Skeletal muscle tissue (tissue), 4 donors: ENCODE results near the gene AVP. TPM values are rescaled to one million over a fixed set of nuclear protein-coding genes. Genes with fewer than 3 reads are reported as not detected.
"Not testable (repeated sequence)": the region's sequence is repeated elsewhere in the genome, so short reads cannot be mapped to it uniquely, and the experiment has no call there.

Experiments used
- H3K27ac ChIP-seq: one replicate; pipeline ENCODE4 v1.7.0; 2013; ENCODE audit warnings: mild to moderate bottlenecking, low read depth, low read length, inconsistent platforms
- H3K27me3 ChIP-seq, 3 donors: one replicate each; pipeline ENCODE4 v1.7.0; 2013; ENCODE audit warnings: low read length in 3 of 3; ENCODE audit not compliant: control insufficient read depth in 3 of 3, insufficient read depth in 3 of 3
- H3K36me3 ChIP-seq, 3 donors: one replicate each; pipeline ENCODE4 v1.7.0; 2013; ENCODE audit warnings: low read length in 3 of 3; ENCODE audit not compliant: control insufficient read depth in 3 of 3, insufficient read depth in 3 of 3
- H3K4me1 ChIP-seq, 3 donors: one replicate each; pipeline ENCODE4 v1.7.0; 2013; ENCODE audit warnings: low read length in 3 of 3, mild to moderate bottlenecking in 3 of 3; ENCODE audit not compliant: control insufficient read depth in 3 of 3, insufficient read depth in 3 of 3
- H3K4me3 ChIP-seq, 3 donors: one replicate each; pipeline ENCODE4 v1.7.0; 2013; ENCODE audit warnings: low read length in 3 of 3
- H3K9ac ChIP-seq, 3 donors: one replicate each; pipeline ENCODE4 v1.7.0; 2013; ENCODE audit warnings: low read length in 3 of 3, mild to moderate bottlenecking in 3 of 3, moderate library complexity in 2 of 3, low read depth in 1 of 3
- H3K9me3 ChIP-seq, 3 donors: one replicate each; pipeline ENCODE4 v1.7.0; 2013; ENCODE audit warnings: low read length in 3 of 3; ENCODE audit not compliant: control insufficient read depth in 3 of 3
- total RNA-seq: library from RNA; depleted of rRNA; stranded (reverse); fragments of >200 nt; gene quantifications from one replicate; pipeline ENCODE4 v1.2.3, GENCODE V29; 2014
- donor health status: Osteomylitis.

AVP gene
- total RNA-seq, 1 donor from 2014 or later = not detected

GRCh38 chr20:3084986-3085360, 449 bp upstream of the AVP start:
- Histone ChIP-seq H3K4me3 (no peak overlapping the region), H3K9me3 (no peaks in the 10 kb centered on the region), H3K4me1 (peaks cover 9 to 15% (median 10%) of the 10 kb centered on the region in 3 donors), H3K9ac (no peak overlapping the region), H3K27ac (no peak overlapping the region), H3K36me3 (no peaks in the 10 kb centered on the region), H3K27me3 (peaks cover 26 to 31% (median 26%) of the 10 kb centered on the region in 3 donors)

GRCh38 chr20:3082955-3083952, 1.3 kb downstream of the AVP start:
- peaks cover 22 to 31% (median 25%) of the 10 kb centered on the region in 3 donors for H3K27me3 ChIP-seq
- H3K9ac ChIP-seq = no peak overlapping the region
- H3K4me1 ChIP-seq = peaks cover 9 to 15% (median 10%) of the 10 kb centered on the region in 3 donors
- H3K27ac ChIP-seq = no peak overlapping the region
- no peaks in the 10 kb centered on the region for H3K9me3 ChIP-seq
- H3K4me3 ChIP-seq = no peak overlapping the region
- H3K36me3 ChIP-seq = no peaks in the 10 kb centered on the region

GRCh38 chr20:3082306-3082951, 2.1 kb downstream of the AVP start:
- H3K4me1 ChIP-seq = peaks cover 9 to 15% (median 10%) of the 10 kb centered on the region in 3 donors
- peaks cover 22 to 31% (median 25%) of the 10 kb centered on the region in 3 donors for H3K27me3 ChIP-seq
- no peak overlapping the region for H3K27ac ChIP-seq
- H3K36me3 ChIP-seq = no peaks in the 10 kb centered on the region
- peak overlapping the region in 1 of 3 donors; percentile 25 for H3K9ac ChIP-seq
- H3K4me3 ChIP-seq = peak overlapping the region in 1 of 3 donors; percentile 22
- no peaks in the 10 kb centered on the region for H3K9me3 ChIP-seq

- no peak overlapping the region for H3K9ac ChIP-seq
- peaks cover 9 to 15% (median 10%) of the 10 kb centered on the region in 3 donors for H3K4me1 ChIP-seq
- peaks cover 22 to 31% (median 25%) of the 10 kb centered on the region in 3 donors for H3K27me3 ChIP-seq
- no peaks in the 10 kb centered on the region for H3K9me3 ChIP-seq
- no peak overlapping the region for H3K4me3 ChIP-seq
- no peaks in the 10 kb centered on the region for H3K36me3 ChIP-seq
- H3K27ac ChIP-seq = no peak overlapping the region
Measured at GRCh38 chr20:3081641-3082040, 2.9 kb downstream of the AVP start.

- H3K9me3 ChIP-seq = no peaks in the 10 kb centered on the region
- H3K4me3 ChIP-seq = no peak overlapping the region
- H3K27ac ChIP-seq = no peak overlapping the region
- peaks cover 9 to 15% (median 10%) of the 10 kb centered on the region in 3 donors for H3K4me1 ChIP-seq
- H3K36me3 ChIP-seq = no peaks in the 10 kb centered on the region
- H3K27me3 ChIP-seq = peaks cover 22 to 31% (median 25%) of the 10 kb centered on the region in 3 donors
- peak overlapping the region in 1 of 3 donors; percentile 25 for H3K9ac ChIP-seq
Measured at GRCh38 chr20:3080939-3081388, 3.6 kb downstream of the AVP start.

GRCh38 chr20:3077618-3078134, 6.8 kb downstream of the AVP start:
- Histone ChIP-seq H3K4me1 (peaks cover 9 to 15% (median 10%) of the 10 kb centered on the region in 3 donors), H3K27ac (no peak overlapping the region), H3K9ac (no peak overlapping the region), H3K36me3 (no peaks in the 10 kb centered on the region), H3K27me3 (peaks cover 11 to 17% (median 15%) of the 10 kb centered on the region in 3 donors), H3K4me3 (no peak overlapping the region), H3K9me3 (no peaks in the 10 kb centered on the region)

- not testable (repeated sequence) for H3K9ac ChIP-seq, H3K4me3 ChIP-seq, H3K27ac ChIP-seq, H3K4me1 ChIP-seq, H3K9me3 ChIP-seq, H3K36me3 ChIP-seq
- peaks cover 15 to 22% (median 21%) of the 10 kb centered on the region in 3 donors for H3K27me3 ChIP-seq
Measured at GRCh38 chr20:3075315-3075714, 9.2 kb downstream of the AVP start.

GRCh38 chr20:3074812-3075211, 9.7 kb downstream of the AVP start:
- Histone ChIP-seq H3K4me1 (peaks cover 0 to 6% (median 0%) of the 10 kb centered on the region in 3 donors), H3K9ac (no peak overlapping the region), H3K27ac (no peak overlapping the region), H3K36me3 (no peaks in the 10 kb centered on the region), H3K27me3 (peaks cover 15 to 22% (median 21%) of the 10 kb centered on the region in 3 donors), H3K4me3 (no peak overlapping the region), H3K9me3 (no peaks in the 10 kb centered on the region)

GRCh38 chr20:3073251-3073643, 11.3 kb downstream of the AVP start:
- not testable (repeated sequence) for H3K4me3 ChIP-seq, H3K36me3 ChIP-seq, H3K9me3 ChIP-seq, H3K27ac ChIP-seq, H3K9ac ChIP-seq, H3K4me1 ChIP-seq
- H3K27me3 ChIP-seq = peaks cover 15 to 22% (median 21%) of the 10 kb centered on the region in 3 donors
